SK-N-SH (cell line): Measurements from ENCODE around the gene PARP11.

Experiments
- EZH2phosphoT487 ChIP-seq: fragments of 200-600 bp; sonication (generic); IDR thresholded peaks from 2 replicates; pipeline ENCODE4 v1.6.1; 2017; ENCODE audit warnings: low read depth, mixed run types, mild to moderate bottlenecking, antibody characterized with exemption, moderate library complexity, borderline replicate concordance
- FOXJ3 ChIP-seq: sonication (generic); formaldehyde crosslinking; IDR thresholded peaks from 2 replicates; pipeline ENCODE4 v1.5.1; 2020; ENCODE audit warnings: mild to moderate bottlenecking, missing genetic modification reagents
- JUND ChIP-seq: IDR thresholded peaks from 2 replicates; pipeline ENCODE4 v1.4.0; 2012
- NFIC ChIP-seq: IDR thresholded peaks from 2 replicates; pipeline ENCODE4 v1.4.0; 2012; ENCODE audit warnings: borderline replicate concordance
- NRF1 ChIP-seq: IDR thresholded peaks from 2 replicates; pipeline ENCODE4 v1.6.1; 2012; ENCODE audit warnings: low read depth, mild to moderate bottlenecking, low read length
- SIN3A ChIP-seq: IDR thresholded peaks from 2 replicates; pipeline ENCODE4 v1.6.1; 2012; ENCODE audit warnings: low read depth, mild to moderate bottlenecking, low read length, moderate library complexity, borderline replicate concordance
- SMC3 ChIP-seq: IDR thresholded peaks from 2 replicates; pipeline ENCODE4 v1.6.1; 2012; ENCODE audit warnings: low read depth, low read length, improper control_type of control experiment
- TF ChIP-seq, protein P1 (sequence below): fragments of 200-600 bp; sonication (generic); IDR thresholded peaks from 2 replicates; pipeline ENCODE4 v1.6.1; 2017; ENCODE audit warnings: antibody characterized with exemption, mild to moderate bottlenecking, moderate library complexity
- TF ChIP-seq, protein P2 (sequence below): IDR thresholded peaks from 2 replicates; pipeline ENCODE4 v1.4.0; 2012; ENCODE audit warnings: low read depth

DNA sequence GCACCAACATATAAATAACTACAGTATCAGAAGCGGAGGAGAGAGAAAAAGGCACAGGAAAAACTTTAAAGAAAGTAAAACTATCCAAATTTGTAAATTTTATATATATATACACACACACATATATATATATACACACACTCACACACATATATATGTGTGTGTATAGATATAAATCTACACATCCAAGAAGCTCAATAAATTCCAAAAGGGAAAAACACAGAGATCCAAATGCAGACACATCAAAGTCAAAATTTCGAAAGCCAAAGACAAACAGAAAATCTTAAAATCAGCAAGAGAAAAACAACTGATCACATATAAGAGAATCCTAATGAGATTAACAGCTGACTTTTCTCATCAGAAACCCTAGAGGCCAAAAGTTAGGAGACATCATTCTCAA is 37.3 kb downstream of the PARP11 start:
- no peak for TF ChIP-seq FOXJ3 (CRISPR knock-in tag)
- no peak for TF ChIP-seq SMC3
- TF ChIP-seq, protein P1, sequence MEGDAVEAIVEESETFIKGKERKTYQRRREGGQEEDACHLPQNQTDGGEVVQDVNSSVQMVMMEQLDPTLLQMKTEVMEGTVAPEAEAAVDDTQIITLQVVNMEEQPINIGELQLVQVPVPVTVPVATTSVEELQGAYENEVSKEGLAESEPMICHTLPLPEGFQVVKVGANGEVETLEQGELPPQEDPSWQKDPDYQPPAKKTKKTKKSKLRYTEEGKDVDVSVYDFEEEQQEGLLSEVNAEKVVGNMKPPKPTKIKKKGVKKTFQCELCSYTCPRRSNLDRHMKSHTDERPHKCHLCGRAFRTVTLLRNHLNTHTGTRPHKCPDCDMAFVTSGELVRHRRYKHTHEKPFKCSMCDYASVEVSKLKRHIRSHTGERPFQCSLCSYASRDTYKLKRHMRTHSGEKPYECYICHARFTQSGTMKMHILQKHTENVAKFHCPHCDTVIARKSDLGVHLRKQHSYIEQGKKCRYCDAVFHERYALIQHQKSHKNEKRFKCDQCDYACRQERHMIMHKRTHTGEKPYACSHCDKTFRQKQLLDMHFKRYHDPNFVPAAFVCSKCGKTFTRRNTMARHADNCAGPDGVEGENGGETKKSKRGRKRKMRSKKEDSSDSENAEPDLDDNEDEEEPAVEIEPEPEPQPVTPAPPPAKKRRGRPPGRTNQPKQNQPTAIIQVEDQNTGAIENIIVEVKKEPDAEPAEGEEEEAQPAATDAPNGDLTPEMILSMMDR: no peak
- TF ChIP-seq JUND: no peak
- no peak for TF ChIP-seq NFIC
- no peak for TF ChIP-seq SIN3A
- TF ChIP-seq EZH2phosphoT487: no peak
- TF ChIP-seq, protein P2, sequence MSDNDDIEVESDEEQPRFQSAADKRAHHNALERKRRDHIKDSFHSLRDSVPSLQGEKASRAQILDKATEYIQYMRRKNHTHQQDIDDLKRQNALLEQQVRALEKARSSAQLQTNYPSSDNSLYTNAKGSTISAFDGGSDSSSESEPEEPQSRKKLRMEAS: no peak
- TF ChIP-seq NRF1: no peak
